GM12864 (cell line): ENCODE data around the gene OR7D2.

Experiments used
- DNase-seq: peaks from one replicate; pipeline ENCODE4 v3.0.0-alpha.2; 2011; ENCODE audit warnings: low read depth
- H3K4me3 ChIP-seq: 2 replicates; pipeline ENCODE4 v1.5.1; 2011; ENCODE audit warnings: mild to moderate bottlenecking, low read depth, low read length, control low read depth
- TF ChIP-seq, protein P1 (sequence below): IDR thresholded peaks from 2 replicates; pipeline ENCODE4 v1.5.1; 2011; ENCODE audit warnings: low read depth, mild to moderate bottlenecking, moderate library complexity, low read length, control low read depth, inconsistent platforms; ENCODE audit errors: missing control alignments

OR7D2 gene

DNA sequence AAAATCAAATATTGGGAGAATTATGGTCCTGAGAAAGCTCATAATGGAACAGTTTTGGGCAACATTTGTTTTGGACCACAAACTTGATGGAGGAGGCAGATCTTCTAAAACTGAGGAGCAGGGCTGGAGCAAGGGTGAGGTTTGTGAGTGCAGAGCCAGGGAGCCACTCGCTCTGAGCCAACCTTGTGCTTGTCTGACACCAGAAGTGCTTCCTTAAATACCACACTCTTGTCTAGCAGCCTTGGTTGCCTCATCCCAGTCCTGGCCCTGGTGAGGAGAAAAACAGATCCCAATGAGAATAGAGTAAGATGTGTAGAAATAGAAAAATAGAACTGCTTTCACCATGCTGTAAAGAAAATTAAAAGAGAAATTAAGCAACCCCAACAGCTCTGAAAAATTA, 31.9 kb upstream of the OR7D2 start:
- no peak for DNase-seq
- TF ChIP-seq, protein P1, sequence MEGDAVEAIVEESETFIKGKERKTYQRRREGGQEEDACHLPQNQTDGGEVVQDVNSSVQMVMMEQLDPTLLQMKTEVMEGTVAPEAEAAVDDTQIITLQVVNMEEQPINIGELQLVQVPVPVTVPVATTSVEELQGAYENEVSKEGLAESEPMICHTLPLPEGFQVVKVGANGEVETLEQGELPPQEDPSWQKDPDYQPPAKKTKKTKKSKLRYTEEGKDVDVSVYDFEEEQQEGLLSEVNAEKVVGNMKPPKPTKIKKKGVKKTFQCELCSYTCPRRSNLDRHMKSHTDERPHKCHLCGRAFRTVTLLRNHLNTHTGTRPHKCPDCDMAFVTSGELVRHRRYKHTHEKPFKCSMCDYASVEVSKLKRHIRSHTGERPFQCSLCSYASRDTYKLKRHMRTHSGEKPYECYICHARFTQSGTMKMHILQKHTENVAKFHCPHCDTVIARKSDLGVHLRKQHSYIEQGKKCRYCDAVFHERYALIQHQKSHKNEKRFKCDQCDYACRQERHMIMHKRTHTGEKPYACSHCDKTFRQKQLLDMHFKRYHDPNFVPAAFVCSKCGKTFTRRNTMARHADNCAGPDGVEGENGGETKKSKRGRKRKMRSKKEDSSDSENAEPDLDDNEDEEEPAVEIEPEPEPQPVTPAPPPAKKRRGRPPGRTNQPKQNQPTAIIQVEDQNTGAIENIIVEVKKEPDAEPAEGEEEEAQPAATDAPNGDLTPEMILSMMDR, result no peak
- H3K4me3 ChIP-seq, result no peak overlapping the region

DNA sequence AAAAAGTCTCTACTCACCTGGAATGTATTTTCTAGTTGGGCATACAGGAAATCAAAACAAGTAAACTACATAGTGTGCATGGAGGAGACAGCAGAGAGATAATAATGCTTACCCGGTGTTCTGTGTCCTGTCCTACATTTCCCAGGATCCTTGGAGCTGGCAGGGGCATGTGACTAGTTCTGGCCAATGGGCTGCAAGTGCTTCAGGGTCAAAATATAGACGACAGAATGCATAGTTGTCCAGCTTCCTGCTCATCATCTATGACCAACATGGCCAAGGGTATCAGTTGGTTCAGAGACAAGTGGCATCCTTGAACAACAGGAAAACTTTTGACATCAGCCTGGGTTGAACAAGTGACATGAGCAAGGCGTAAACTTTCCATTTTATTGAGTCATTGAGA, 30.1 kb upstream of the OR7D2 start:
- TF ChIP-seq, protein P1, result no peak
- DNase-seq, result no peak
- H3K4me3 ChIP-seq, result no peak overlapping the region

DNA sequence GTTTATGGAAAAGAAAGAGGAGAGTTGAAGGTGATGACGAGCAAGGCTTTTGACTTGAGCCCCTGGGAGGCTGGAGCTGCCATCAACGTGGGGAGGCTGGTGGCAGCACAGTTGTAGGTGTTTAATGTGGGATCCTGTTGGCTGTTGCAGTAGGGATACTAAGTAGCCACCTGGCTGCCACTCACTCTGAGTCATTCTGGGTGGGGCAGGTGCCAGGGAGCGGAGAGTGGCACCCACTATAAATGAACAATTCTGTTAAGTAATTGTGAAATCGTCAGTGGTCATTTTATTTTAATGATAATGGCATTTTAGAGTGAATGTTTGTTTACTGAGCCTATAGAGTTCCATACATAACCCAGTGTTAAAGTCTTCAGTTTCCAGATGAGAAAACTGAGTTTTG, 28.8 kb upstream of the OR7D2 start:
- TF ChIP-seq, protein P1, result no peak
- no peak for DNase-seq
- H3K4me3 ChIP-seq, result no peak overlapping the region

DNA sequence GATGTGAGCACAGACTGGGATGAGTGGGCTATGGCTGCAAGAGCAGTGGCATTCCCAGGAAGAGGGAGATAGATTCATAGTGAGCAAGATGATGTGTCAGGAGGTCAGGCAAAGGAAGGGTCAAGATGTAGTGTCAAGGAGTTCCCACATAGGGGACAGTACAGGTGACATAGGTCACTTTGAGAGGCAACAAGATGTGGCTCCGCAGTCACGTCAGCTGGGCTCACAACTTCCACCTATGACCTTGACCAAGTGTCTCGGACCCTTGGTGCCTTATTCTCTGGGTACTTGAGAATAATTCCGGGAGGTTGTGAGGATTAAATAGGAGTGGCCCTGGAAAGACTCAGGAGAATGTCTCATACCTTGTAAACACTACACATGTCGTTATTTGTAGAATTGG, 28.1 kb upstream of the OR7D2 start:
- no peak for DNase-seq
- TF ChIP-seq, protein P1, result no peak
- no peak overlapping the region for H3K4me3 ChIP-seq

DNA sequence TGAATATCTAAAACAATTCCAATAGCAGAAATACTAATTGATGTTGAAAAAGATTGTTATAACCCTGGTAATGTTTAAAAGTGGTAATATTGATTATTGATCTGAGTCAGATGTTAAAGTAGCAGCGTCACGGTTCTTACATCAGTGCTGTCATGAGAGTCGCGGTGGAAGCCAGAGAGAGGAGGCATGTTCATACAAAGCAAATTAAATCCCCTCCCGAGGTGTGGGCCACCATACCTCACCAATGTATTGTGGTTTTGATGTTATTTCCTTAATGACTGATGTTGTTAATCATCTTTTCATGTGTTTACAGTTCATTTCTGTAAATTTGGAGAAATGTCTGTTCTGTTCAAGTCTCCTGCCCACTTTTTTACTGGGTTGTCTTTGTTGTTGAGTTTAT, 27.4 kb upstream of the OR7D2 start:
- H3K4me3 ChIP-seq, result no peak overlapping the region
- TF ChIP-seq, protein P1, result no peak
- no peak for DNase-seq

DNA sequence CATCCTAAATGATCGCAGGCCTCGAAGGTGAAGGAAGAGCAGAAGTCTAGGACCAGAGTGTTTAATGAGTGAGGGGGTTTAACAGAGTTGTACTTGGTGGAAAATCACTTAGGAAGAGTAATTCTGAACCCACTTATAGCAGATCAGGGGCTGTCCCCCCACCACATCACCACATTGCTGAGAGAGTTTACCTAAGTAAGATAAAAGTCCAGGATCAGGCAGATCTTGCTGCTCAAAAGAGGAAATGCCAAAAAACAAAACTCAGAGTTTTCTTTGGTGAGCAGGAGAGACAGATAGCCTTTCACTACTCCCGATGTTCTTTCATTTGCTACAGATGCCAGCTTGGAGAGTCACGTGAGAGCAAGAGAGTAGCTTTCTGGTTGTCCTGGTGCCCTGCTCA, 23.2 kb upstream of the OR7D2 start:
- TF ChIP-seq, protein P1, result no peak
- DNase-seq, result no peak
- H3K4me3 ChIP-seq, result no peak overlapping the region

DNA sequence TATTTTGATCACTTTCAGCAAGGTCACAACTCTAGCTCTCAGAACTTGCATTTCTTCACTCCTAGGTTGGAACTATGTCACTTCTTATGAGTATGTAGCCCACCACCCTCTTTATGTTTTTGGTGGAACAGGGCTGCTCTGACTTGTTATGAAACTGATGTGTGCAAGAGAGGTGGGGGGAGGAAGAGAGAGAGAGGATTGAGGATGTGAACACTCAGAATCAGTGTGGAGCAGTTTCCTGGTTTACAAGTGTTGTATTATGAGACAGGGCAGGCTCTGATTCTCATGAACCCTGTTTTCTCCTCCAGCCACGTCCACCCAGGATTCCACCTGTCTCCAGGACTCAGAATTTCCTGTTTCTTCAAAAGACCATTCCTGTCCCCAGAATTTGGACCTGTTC, 22.5 kb upstream of the OR7D2 start:
- no peak overlapping the region for H3K4me3 ChIP-seq
- TF ChIP-seq, protein P1, result no peak
- no peak for DNase-seq
